Right kidney (tissue), 1 donor: ENCODE data around the gene SBF2.
"Not testable (repeated sequence)": the region's sequence is repeated elsewhere in the genome, so short reads cannot be mapped to it uniquely, and the experiment has no call there.

Experiments used
- DNase-seq: peaks from one replicate; pipeline ENCODE4 v3.0.0-alpha.2; 2016

The SBF2 gene

DNA sequence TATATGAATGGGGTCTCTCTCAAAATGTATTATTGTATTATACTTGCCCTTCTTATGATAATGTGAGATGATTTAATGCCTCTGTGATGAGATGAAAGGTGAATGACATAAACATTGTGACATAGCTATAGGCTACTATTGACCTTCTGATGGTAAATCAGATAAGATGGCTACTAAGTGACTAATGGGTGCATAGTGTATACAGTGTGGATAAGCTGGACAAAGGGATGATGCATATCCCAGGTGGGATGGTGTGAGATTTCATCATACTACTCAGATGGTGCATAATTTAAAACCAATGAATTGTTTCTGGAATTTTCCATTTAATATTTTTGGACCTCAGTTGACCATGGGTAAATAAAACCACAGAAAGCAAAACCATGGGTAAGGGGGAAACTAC, 243.5 kb downstream of the SBF2 start:
- DNase-seq = no peak

DNA sequence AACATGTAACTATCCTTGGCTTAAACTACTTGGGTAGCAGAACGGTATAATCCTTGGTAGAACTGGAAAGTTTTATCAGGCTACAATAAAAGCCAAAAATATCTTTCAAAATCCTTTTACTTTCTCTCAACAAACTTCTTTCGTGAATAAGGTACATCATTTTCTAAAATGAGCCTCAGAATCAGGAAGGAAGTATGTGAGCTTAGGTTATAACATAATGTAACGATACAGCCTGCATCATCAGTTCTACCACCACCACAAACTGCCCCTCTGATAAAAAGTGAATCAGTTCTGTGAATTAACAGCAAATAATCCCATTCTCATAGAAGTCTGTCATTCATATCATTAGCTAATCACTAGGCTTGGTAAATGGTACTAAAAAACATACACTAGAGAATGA, 244.3 kb downstream of the SBF2 start:
- DNase-seq = no peak

DNA sequence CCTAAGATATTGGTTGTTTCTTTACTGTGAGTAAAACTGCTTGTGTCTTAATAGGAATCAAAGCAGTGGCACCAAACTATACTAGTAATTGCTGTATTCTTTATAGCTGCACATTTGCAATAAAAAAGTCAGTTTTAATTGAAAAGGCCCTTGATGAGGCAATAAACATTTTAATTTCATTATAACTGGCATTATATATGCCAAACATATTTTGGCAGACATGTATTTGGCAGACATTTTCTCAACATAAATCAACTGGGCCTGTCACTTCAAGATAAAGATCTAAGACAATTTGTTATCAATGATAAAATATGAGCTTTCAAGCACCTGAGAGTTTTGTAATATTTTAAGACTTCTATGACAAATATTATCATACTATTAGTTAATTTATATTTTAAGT, 245.7 kb downstream of the SBF2 start:
- no peak for DNase-seq

DNA sequence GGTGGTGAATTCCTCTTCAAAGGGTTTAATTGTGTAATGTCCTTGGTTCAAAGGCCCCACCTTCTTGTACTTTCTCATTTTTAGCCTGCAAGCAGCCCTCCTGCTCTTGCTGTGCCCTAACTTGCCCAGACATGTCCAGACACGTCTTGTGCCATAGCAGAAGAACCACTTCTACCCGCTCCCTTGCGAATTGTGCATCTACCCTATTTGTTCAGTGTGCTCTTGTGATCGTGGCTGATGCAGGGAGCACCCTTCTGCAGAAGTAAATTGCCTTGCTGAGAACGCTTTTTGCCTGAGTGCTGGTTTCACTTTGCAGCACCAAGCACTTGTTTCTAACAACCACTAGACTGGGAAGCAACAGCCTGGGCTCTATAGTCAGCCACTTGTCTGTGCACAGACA, 249.4 kb downstream of the SBF2 start:
- no peak for DNase-seq

DNA sequence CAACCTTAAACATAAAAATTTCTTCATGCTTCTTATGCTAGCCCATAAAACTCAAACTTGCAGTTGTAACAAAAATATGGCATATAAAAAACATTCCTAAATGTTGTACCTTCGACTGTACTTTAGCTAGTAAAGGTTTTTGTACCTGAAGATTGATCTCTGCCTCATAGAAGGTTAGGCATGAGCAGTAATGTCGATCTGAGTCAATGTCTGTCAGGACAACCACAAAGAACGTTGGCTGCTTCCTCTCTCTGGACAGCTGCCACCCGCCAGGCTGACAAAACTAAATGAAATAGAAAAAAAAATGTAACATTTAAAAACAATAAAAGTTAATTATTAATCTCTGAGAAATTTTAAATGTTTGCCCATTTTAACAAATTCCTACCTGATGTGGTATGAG, 251.3 kb downstream of the SBF2 start:
- no peak for DNase-seq

DNA sequence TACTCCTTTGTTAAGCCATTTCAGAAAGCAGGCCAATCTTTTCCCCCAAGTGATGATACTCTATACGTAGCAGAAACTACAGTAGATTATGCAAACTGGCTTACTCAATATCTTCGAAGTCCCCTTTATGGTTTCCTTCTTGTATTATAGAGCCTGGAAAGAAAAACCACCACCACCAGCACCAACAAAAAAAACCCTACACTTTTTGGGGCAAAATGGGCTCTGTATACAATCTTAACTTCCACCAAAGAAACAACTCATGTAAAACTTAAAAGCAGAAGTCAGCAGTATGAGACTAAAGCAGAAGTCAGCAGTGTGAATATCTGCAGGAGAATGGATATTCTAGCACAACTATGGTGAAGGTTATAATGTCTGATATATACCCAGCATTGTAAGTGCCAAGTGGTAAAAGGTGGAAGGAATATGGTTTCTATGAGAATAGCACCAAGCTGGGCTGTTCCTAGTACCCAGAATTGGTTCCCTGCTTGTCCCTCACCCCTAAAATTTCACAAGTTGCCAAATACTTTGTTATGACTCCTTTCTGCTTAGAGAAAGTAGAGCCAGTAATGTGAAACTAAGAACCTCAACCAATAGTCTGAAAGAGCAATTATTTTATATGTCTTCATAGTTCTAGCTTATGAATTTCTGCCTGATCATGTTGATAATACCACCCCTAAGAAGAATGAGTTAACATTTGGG, 252.1 kb downstream of the SBF2 start:
- no peak for DNase-seq

DNA sequence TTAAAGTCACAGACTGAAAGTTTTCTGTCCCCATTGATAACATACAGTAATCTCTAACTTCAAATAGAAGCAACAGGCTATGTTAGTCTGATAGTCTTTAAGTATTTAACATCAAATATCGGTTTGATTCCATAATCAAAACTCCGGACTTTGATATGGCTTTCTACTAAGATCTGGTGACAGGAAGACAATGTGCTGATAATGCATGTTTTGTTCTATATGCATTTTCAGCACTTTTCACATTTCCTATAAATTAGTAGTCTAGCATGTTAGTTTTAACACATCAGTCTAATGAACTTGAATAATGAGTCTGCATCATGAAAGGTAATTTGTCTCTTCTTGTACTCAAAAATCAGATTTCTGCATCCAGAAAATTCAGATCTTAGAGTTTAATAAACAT, 252.7 kb downstream of the SBF2 start:
- no peak for DNase-seq

DNA sequence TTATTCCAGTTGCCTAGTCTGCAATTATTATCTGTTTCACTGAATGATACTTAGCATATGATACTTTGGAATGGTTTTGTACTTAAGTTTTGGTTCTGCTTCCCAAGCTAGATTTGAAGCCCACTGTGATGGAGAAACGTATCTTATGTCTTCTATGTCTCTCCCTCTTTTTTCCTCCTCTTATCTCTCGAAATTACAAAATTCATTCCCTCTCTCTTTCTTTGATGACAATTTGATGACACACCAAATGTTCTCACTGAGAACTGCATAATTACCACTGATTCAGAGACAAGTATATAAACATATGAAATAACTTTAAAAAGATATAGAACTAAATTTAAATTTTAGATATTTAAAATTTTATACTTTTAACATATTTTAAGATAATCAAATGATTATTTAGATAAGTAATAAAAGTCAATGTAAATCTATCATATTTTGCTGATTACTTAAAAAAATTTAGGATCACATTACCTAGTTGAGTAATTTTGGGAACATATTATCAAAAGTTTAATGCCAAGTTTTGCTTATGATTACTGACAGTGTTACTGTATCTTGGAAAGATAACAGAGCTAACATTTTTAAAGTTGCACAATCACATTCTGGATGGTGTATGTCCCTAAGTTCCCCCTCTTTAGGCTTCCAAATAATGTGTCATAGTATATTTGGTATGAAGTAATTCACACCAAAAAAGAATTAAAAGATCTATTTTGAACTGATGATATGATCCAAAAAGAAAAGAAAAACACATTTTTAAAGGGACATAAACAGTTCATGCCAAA, 255.3 kb downstream of the SBF2 start:
- DNase-seq = no peak

DNA sequence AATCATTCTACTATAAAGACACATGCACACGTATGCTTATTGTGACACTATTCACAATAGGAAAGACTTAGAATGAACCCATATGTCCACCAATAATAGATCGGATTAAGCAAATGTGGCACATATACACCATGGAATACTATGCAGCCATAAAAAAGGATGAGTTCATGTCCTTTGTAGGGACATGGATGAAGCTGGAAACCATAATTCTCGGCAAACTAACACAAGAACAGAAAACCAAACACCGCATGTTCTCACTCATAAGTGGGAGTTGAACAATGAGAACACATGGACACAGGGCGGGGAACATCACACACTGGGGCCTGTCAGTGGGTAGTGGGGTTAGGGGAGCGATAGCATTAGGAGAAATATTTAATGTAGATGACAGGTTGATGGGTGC, 258.1 kb downstream of the SBF2 start:
- DNase-seq = not testable (repeated sequence)

DNA sequence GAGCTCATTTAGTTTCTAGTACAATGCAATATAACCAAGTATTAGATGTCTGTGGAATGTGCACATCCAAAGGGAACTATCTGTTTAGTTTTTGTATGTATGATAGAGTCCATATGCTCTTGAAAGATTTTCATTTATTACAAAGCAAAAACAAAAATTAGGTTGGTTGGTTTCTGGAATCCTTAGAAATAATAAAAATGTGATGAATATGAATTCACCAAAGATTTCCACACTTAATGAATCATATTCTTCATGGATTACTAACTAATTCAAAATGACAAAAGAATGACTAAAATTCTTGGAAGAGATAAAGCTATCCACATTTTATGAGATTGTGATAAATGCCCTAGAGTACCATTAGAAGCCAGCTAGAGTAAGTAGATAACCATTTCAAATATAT, 261.1 kb downstream of the SBF2 start:
- no peak for DNase-seq

DNA sequence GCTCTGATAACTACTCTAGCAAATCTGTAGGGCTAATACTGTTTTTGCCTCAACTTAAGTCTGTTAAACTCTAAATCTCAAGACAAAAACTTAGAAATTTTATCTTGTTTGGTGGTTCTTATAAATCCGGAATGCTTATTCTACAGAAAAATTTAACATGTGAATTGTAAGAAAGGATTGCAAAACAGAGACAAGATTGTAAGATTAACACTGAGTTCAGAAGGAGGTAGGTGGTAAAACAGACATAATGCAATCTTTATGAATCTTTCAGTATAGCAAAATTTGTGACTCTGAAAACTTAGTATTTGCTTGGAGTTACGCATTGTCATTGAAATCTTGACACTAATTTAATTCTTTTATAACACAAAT, 263.9 kb downstream of the SBF2 start:
- DNase-seq = no peak

DNA sequence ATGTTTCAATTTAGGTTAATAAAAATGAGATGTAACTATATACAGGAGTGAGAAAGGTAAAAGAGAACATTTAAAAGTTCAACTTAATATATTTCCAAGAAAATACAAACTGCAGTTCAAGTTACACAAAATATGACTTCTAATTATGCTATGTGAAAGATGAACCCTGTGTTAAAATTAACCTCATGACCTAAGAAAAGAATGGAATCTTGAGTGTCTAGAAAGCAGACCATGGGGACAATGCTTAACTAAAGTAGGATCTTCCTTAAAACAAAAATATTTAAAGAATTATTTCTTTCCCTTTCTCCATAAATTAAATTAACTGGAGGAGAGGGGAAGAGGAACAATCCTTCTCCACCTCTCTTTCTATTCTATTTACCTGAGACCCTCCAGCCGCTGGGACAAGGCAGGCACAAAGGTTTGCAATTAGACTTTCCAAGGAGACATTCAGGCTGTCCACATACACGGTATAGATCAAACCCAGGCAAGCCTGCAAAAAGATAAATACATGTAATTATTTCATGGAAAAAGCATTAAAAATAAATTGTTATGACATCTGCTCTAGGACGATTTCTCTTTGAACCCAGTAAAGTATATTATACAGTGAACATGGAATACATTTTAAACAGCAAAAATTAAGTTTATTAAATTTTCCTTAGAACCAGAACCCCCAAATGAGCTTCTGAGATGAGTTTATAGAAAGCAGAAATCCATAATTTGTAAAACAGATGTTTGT, 264.5 kb downstream of the SBF2 start:
- DNase-seq = no peak

DNA sequence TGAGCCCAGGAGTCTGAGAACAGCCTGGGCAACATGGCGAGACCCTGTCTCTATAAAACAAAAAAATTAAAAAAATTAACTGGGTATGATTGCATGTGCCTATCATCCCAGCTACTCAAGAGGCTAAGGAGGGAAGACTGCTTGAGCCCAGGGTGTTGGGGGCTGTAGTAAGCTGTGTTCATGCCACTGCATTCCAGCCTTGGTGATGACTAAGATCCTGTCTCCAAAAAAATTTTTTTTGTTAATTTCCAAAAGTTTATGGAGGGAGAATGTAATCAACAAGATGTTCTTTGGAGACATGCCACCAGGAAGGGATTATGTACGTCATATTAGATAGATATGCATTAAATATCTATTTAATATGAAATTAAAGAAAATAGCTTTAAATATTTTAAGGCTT, 267.5 kb downstream of the SBF2 start:
- no peak for DNase-seq

DNA sequence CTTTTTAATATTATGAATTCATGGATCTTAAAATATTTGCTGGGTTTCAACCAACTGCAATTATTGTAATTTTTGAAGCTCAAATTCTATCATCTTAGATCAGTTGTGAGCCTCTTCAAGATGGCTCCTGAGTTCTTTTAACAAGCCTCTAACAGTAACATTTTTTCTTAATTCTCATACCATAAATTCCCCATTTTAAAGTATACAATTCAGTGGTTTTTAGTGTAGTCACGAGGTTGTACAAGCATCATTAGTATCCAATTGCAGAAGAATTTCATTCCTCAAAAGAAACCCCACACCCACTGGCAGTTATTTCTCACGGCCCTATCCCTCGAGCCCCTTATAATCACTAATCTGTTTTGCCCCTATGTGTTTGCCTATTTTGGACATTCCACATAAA, 270.8 kb downstream of the SBF2 start:
- DNase-seq = no peak

DNA sequence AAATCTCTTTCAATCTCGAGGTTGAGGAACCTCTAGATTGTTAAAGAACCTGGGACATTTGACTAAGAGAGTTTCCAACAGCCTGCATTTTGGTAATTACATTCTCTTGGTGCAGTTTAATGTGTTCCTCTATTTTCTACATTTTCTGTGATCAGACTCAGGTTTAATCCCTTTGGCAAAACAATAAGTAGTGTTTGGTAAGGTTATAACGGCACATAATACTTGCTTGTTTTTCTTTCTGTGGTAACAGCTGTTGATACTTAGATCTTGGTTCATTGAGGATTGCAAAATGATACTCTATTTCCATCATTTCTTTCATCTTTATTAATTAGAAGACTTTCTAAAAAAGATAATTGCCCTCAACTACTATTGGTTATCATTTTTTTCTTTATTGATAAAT, 271.3 kb downstream of the SBF2 start:
- no peak for DNase-seq

DNA sequence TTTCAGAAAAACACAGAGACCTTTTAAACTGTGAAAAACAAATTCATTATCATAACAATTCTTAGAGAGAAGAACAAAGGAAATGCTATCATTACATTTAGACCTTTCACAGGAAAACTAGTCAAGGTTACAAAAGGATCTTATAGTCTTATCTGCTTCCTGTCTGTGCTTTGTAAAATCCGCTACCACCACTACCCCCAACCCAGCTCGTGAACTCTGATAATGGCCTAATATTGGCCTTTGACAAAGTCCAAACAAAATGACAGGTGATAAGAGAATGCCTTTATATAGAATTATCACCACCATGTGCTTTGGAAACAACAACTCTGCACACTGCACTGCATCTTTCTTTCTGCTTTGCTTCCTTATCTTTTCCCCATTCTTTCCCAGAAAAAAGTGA, 272.5 kb downstream of the SBF2 start:
- no peak for DNase-seq

DNA sequence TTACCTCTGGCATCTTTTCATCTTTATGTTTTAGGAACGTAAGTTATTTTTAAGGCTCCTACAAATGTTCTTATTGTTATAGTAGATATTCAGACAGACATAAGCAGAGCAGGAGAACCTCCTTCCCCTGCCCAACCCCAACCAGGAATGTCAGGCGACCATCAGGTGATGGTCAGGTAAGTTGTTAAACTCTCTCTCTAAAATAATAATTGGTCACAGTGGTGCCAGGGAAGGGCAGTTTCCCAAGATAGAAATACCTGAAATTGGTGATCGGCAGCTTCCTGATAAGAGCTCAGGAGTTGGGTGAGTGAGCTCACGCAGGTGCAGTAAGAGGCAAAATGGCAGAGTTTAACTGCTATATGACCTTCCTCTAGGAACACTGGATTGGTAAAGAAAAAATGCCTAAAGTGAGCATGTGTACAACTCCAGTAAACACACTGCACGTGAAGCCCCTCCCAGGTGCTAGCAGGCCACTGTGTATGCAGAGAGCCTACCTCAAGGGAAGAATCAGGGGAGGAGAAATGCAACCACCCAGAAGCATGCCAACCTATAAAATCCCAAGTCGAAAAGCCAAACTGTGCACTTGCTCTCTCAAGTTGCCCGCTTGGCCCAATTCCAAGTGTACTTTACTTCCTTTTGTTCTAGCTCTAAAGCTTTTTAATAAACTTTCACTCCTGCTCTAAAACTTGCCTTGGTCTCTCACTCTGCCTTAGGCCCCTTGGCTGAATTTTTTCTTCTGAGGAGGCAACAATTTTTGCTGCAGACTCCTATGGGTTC, 273.9 kb downstream of the SBF2 start:
- DNase-seq = no peak

DNA sequence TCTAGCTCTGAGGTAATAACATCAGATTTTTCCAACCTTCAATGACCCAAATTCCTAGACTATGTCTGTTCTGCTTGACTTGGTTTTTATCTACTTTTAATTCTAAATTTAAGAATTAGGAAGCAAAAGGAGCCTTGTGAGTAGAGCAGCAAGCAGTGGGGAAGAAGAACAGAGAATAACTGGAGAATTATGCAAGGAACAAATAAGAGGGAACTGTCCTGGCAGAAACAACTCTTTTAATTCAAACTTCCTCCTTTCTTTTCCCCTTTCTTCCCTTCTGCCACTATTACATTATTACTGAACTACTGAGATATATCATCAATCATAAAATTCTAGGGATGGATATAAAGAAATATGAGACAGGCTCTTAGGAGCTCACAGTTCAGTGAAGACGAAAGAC, 276.1 kb downstream of the SBF2 start:
- no peak for DNase-seq

DNA sequence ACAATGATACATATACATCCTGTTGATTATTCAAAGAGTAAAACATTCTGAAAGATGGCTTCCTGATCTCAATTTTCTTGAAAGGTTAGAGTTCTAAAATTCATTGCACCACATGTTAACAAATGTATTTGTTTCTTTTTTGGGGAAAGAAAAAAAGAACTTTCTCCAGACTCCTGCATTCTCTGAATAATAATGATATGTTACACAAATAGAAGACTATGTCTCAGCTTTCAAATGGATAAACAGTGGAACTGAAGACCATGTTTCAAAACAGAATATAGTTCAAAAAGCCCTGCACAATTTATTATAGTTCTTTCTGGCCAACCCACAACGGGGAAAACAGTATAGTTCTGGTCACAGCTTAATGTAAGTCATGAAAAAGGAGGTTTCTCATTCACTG, 277.0 kb downstream of the SBF2 start:
- no peak for DNase-seq

DNA sequence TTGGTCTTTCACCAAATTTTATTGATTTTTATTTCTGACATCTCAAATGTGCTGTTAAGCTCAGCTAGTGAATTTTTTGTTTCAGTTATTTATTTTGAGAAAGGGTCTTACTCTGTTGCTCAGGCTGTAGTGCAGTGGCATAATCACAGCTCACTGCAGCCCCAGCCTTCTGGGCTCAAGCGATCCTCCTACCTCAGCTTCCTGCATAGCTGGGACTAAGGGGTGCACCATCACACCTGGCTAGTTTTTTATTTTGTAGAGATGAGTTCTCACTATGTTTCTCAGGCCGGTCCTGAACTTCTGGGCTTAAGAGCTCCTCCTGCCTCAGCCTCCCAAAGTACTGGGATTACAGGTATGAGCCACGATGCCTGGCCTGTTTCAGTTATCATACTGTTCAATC, 282.0 kb downstream of the SBF2 start:
- no peak for DNase-seq

DNA sequence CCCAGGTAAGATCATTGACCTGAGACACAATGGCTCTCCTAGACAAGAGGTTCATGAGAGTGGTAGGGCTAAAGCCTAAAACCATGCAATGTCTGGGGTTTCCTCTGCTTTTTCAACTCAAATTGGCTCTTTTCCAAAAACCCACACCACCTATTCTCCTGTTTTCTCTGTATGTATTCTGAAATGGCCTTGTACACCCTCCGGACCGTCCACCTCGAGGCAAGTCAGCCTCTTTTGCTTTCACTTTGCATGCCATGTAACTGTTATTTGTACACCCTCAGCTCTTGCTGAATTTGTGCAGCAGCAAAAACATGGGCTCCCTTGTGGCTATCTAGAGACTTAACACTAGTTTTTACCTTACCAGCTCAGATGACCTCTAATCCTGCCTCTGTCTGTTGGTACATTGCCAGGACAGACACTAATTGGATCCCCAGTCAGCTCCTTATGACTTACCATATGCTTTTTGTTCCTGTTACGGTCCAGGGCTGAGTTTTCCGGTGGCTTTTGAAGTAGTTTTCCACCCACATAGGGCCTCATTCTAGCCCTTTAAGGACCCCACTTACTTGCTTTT, 288.0 kb downstream of the SBF2 start:
- no peak for DNase-seq

DNA sequence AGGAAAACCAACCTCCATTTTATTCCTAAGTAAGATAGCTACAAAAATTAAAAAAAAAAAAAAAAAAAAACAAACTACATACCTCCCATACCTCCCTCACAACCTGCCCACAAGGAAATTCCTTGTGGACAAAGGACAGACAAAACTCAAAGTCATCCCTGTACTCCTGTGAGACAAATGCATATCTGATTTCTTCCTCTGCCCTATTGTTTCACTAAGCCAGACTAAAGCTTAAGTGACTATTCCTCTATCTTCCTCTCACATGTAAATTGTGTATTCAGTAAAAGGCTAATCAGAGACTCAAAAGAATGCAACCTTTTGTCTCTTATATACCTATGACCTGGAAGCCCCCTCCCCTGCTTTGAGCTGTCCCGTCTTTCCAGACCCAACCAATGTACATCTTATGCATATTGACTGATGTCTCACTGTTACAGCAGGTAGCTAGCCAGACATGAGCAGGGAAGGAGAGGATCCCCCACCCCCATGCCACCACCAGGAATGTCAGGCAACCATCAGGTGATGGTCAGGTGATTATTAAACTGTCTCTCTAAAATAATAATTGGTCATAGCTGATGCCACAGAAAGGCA, 289.4 kb downstream of the SBF2 start:
- DNase-seq = no peak
